K562 (cell line): ENCODE data around the gene GUCA2B. TPM values are rescaled to one million over a fixed set of nuclear protein-coding genes. Genes with fewer than 3 reads are reported as not detected.

Experiments
- ATAC-seq: fragments of 200-7000 bp; cut with Tn5 transposase; 3 replicates; pipeline ENCODE4 v1.9.1; 2020; ENCODE audit warnings: moderate library complexity
- BruUV-seq: library from RNA; stranded (reverse); fragments of 400-500 nt; replicated peaks from 2 replicates; lab custom pipeline; 2021; lab: Mats Ljungman, UMichigan
- CTCF ChIA-PET: fragments of 300-600 bp; formaldehyde crosslinking; extraction: SDS; loops from one replicate; lab custom pipeline; 2021; ENCODE audit warnings: low intra/inter-chr PET ratio; lab: Yijun Ruan, JAX
- POLR2A ChIA-PET: fragments of 300-600, 350-650 bp; sonication (Branson Sonifier 250); formaldehyde crosslinking; extraction: SDS; loops from one replicate; lab custom pipeline; 2021; ENCODE audit warnings: antibody characterized with exemption, inconsistent platforms; lab: Yijun Ruan, JAX
- DNase-seq, 4 experiments: peaks; one replicate each; pipeline versions ENCODE4 v3.0.0 to v3.0.0-alpha.2; 2011 to 2018; ENCODE audit warnings: low spot score in 3 of 4, mixed read lengths in 3 of 4; ENCODE audit errors: extremely low read depth in 1 of 4
- FAIRE-seq: peaks from 2 replicates; lab custom pipeline; 2011; peaks lifted over from hg19 to GRCh38; lab: Jason Lieb, UNC
- H2AFZ ChIP-seq: 2 replicates; pipeline ENCODE4 v1.6.0; 2011; ENCODE audit warnings: low read depth, low read length, control low read depth, inconsistent platforms
- H3K27ac ChIP-seq: fragments of 200-600 bp; 3 replicates; pipeline ENCODE4 v1.8.0; 2011; ENCODE audit warnings: low read depth, mild to moderate bottlenecking, control low read depth, inconsistent platforms, low read length, moderate library complexity, mixed read lengths; ENCODE audit errors: extremely low read depth
- H3K27me3 ChIP-seq, 2 experiments: fragments of 300-600 bp in 1 of 2; 2 replicates in 1 of 2; 3 replicates in 1 of 2; pipeline versions ENCODE4 v1.6.0 to v1.8.0; 2011; ENCODE audit warnings: inconsistent platforms in 2 of 2, low read length in 2 of 2, mild to moderate bottlenecking in 1 of 2, mixed read lengths in 1 of 2, moderate library complexity in 1 of 2; ENCODE audit not compliant: control insufficient read depth in 2 of 2, insufficient read depth in 2 of 2
- H3K36me3 ChIP-seq: fragments of 300-600 bp; 3 replicates; pipeline ENCODE4 v1.8.0; 2011; ENCODE audit warnings: mild to moderate bottlenecking, low read length, inconsistent platforms; ENCODE audit not compliant: control insufficient read depth, insufficient read depth
- H3K4me1 ChIP-seq, 2 experiments: fragments of 200-600 bp in 1 of 2; replicated peaks in 1 of 2; 2 replicates in 1 of 2; 3 replicates in 1 of 2; pipeline versions ENCODE4 v1.5.1 to v1.8.0; 2011; ENCODE audit warnings: inconsistent platforms in 2 of 2, low read length in 2 of 2, mild to moderate bottlenecking in 1 of 2, mixed read lengths in 1 of 2, moderate library complexity in 1 of 2; ENCODE audit not compliant: control insufficient read depth in 2 of 2, insufficient read depth in 2 of 2
- H3K4me2 ChIP-seq: 2 replicates; pipeline ENCODE4 v1.6.1; 2011; ENCODE audit warnings: low read length, control low read depth, inconsistent platforms, mixed read lengths; ENCODE audit not compliant: insufficient read depth
- H3K4me3 ChIP-seq: fragments of 200-600 bp; sonication (generic), shearing (Covaris generic); 2 replicates; pipeline ENCODE4 v1.5.1; 2016; ENCODE audit warnings: control low read depth, inconsistent platforms
- H3K79me2 ChIP-seq: fragments of 200-600 bp; 3 replicates; pipeline ENCODE4 v1.8.0; 2011; ENCODE audit warnings: low read length, inconsistent platforms; ENCODE audit not compliant: control insufficient read depth, insufficient read depth
- H3K9ac ChIP-seq, 2 experiments: 2 replicates each; pipeline versions ENCODE4 v1.6.0 to v1.6.1; 2011; ENCODE audit warnings: low read depth in 2 of 2, low read length in 2 of 2, control low read depth in 1 of 2, inconsistent platforms in 1 of 2, mild to moderate bottlenecking in 1 of 2, mixed read lengths in 1 of 2; ENCODE audit not compliant: insufficient read depth in 1 of 2
- H3K9me1 ChIP-seq: one replicate; pipeline ENCODE4 v1.6.0; 2011; ENCODE audit warnings: inconsistent platforms, mild to moderate bottlenecking, low read length, moderate library complexity; ENCODE audit not compliant: control insufficient read depth, insufficient read depth
- H3K9me3 ChIP-seq: replicated peaks from 2 replicates; pipeline ENCODE4 v1.5.1; 2011; ENCODE audit warnings: low read depth, low read length, inconsistent platforms; ENCODE audit not compliant: control insufficient read depth, insufficient read depth
- H4K20me1 ChIP-seq: replicated peaks from 2 replicates; pipeline ENCODE4 v1.6.1; 2011; ENCODE audit warnings: low read length, inconsistent platforms, mixed read lengths; ENCODE audit not compliant: control insufficient read depth, insufficient read depth
- BACH1 ChIP-seq: fragments of 200-800 bp; sonication (Bioruptor generic); IDR thresholded peaks from 2 replicates; pipeline ENCODE4 v1.6.1; 2016; ENCODE audit warnings: missing genetic modification characterization, missing compliant biosample characterization
- CEBPB ChIP-seq: fragments of 450-650 bp; IDR thresholded peaks from 2 replicates; pipeline ENCODE4 v1.6.1; 2016; ENCODE audit warnings: missing genetic modification characterization, missing compliant biosample characterization
- CSDE1 ChIP-seq, 2 experiments: fragments of 450-650 bp; IDR thresholded peaks; 2 replicates each; pipeline ENCODE4 v1.6.1; 2016; ENCODE audit warnings: mild to moderate bottlenecking in 1 of 2
- FOSL1 ChIP-seq: fragments of 200-800 bp; sonication (Bioruptor generic); conservative IDR thresholded peaks from 2 replicates; pipeline ENCODE4 v1.6.1; 2016; ENCODE audit warnings: missing genetic modification characterization, missing compliant biosample characterization
- HLTF ChIP-seq: fragments of 450-650 bp; IDR thresholded peaks from 2 replicates; pipeline ENCODE4 v1.6.1; 2016
- RB1 ChIP-seq: fragments of 450-650 bp; IDR thresholded peaks from 2 replicates; pipeline ENCODE4 v1.6.1; 2017; ENCODE audit warnings: low read depth, mild to moderate bottlenecking
- SIN3A ChIP-seq, 2 experiments: fragments of 150-350 bp in 1 of 2; IDR thresholded peaks; 2 replicates each; pipeline ENCODE4 v1.6.1; 2011 to 2016; ENCODE audit warnings: borderline replicate concordance in 2 of 2, low read depth in 2 of 2, low read length in 2 of 2, mild to moderate bottlenecking in 2 of 2, moderate library complexity in 2 of 2; ENCODE audit not compliant: control insufficient read depth in 1 of 2
- WGBS: fragments of 100-300 bp; shearing (Covaris generic); methylation state at CpG from one replicate; pipeline ENCODE4 v1.1.6; 2016; ENCODE audit warnings: low coverage, mixed read lengths; ENCODE audit not compliant: insufficient coverage; ENCODE audit errors: missing lambda C conversion rate; 5-methylcytosine and 5-hydroxymethylcytosine counted together
- in situ Hi-C: fragments of 300-500 bp; cut with MboI; formaldehyde crosslinking; loops from 4 replicates; pipeline ENCODE4 v1.15.0; 2018; ENCODE audit warnings: inconsistent platforms, mixed read lengths
- intact Hi-C: fragments of 100-400 bp; cut with micrococcal nuclease; formaldehyde crosslinking; loops from 2 replicates; pipeline ENCODE4 v1.14.2; 2022
- polyA plus RNA-seq, 8 experiments: library from polyadenylated mRNA; depleted of rRNA in 4 of 8; stranded (reverse) in 5 of 8; unstranded in 3 of 8; fragments of >200 nt; fragmentation: Nextera tagmentation in 2 of 8; fragmentation: Illumina TruSeq in 1 of 8; extraction: Ambion mirVana in 2 of 8; extraction: Trizol in 1 of 8; gene quantifications; 2 replicates each; pipeline versions ENCODE4 v1.2.1 to v1.2.3, GENCODE V29; 2011 to 2014; ENCODE audit warnings: inconsistent platforms in 1 of 8, missing spikeins in 1 of 8
- total RNA-seq, 7 experiments: library from RNA; depleted of rRNA in 6 of 7; stranded (reverse); fragments of >200 nt in 6 of 7; fragmentation: Illumina TruSeq in 2 of 7; extraction: Trizol in 2 of 7; gene quantifications; 2 replicates each; pipeline versions ENCODE4 v1.2.1 to v1.2.3, GENCODE V29; 2011 to 2021; ENCODE audit warnings: low replicate concordance in 1 of 7

The GUCA2B gene
- total and polyA plus RNA-seq, 9 of the 15 experiments (the other 6 are each of a cell fraction or from before 2014, with no cell fraction given) = not detected

DNA sequence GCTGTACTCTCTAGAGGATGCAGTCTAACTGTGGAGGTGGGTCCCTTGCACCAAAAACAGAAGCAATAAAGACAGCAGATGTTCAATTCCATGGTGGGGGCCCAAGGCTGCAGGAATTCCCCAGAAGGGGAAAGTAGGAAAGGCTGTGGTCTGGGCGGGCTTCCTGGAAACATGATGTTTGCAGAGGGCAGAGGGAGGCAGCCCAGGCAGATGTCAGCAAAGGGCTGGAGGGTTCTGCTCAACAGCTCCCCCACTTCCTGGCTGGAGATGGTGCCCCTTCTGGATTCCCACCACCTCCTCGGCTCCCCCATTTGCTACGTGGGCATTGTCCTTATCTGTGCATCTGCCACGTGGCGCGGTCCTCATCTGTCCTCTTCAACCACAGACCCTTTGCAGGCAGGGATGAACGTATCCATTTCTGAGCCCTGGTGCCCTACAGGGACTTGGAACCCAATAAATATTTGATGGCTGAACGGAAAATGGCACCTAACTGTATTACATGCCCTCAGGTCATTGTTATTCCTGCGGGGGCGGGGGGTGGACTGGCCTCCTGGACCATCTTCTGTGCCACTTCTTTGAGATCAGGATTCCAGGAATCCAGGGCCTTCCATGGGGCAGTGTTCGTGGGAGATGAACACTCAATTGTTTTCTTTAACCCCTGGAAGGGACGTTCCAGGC lies 8.4 kb upstream of the GUCA2B start:
- TF ChIP-seq CSDE1 (IDR thresholded peaks at IDR 0.05) (no peak), FOSL1 (no peak), CEBPB (tag) (no peak)
- TF ChIP-seq, all 486 proteins: peak for 0
- Histone ChIP-seq H3K9me1 (no peaks in the 10 kb centered on the region), H3K4me1 (peaks cover 0 to 4% of the 10 kb centered on the region in 2 experiments; a peak in 1 of 5 replicates), H3K4me2 (no peak overlapping the region), H3K36me3 (no peaks in the 10 kb centered on the region), H3K27me3 (peaks cover 21 to 56% of the 10 kb centered on the region in 2 experiments), H3K79me2 (no peaks in the 10 kb centered on the region), H4K20me1 (peaks cover 11% of the 10 kb centered on the region), H2AFZ (no peak overlapping the region), H3K9ac (no peak overlapping the region), H3K27ac (no peak overlapping the region), H3K9me3 (no peaks in the 10 kb centered on the region), H3K4me3 (no peak overlapping the region)
- no peak for DNase-seq
- no TSS peak for BruUV-seq
- no peak for ATAC-seq
- ChIA-PET POLR2A (no interaction called here), CTCF (no interaction called here)
- in situ Hi-C loops (loop anchor here (5.0 to 25.0 kb wide), 3 partner anchors 333 to 587 kb away; no protein-coding TSS in a partner anchor), intact Hi-C loops (loop anchor here (5.0 to 10.0 kb wide), 2 partner anchors 432 to 590 kb away; no protein-coding TSS in a partner anchor)
- 2% methylated on average over 12 of the region's 12 CpGs for WGBS
- no peak for FAIRE-seq

- ATAC-seq = no peak
- BruUV-seq = no TSS peak
- Histone ChIP-seq H3K4me3 (no peak overlapping the region), H3K27me3 (peaks cover 21 to 56% of the 10 kb centered on the region in 2 experiments), H3K36me3 (no peaks in the 10 kb centered on the region), H2AFZ (no peak overlapping the region), H3K9ac (no peak overlapping the region), H3K9me3 (no peaks in the 10 kb centered on the region), H4K20me1 (peaks cover 11% of the 10 kb centered on the region), H3K79me2 (no peaks in the 10 kb centered on the region), H3K4me1 (peaks cover 0 to 4% of the 10 kb centered on the region in 2 experiments; a peak in 1 of 5 replicates), H3K9me1 (no peaks in the 10 kb centered on the region), H3K27ac (no peak overlapping the region), H3K4me2 (no peak overlapping the region)
- FAIRE-seq = no peak
- under 1% methylated on average over 8 of the region's 8 CpGs for WGBS
- POLR2A ChIA-PET = no interaction called here
- CTCF ChIA-PET = no interaction called here
- intact Hi-C loops (loop anchor here (5.0 to 10.0 kb wide), 2 partner anchors 432 to 589 kb away; no protein-coding TSS in a partner anchor), in situ Hi-C loops (loop anchor here (10.0 to 25.0 kb wide), 2 partner anchors 333 to 571 kb away; no protein-coding TSS in a partner anchor)
- DNase-seq = no peak
- TF ChIP-seq RB1 = no peak
- no peak for TF ChIP-seq SIN3A (IDR thresholded peaks at IDR 0.05; ENCODE audit: borderline replicate concordance in 2 of 2, control insufficient read depth in 1 of 2, low read depth in 2 of 2, low read length in 2 of 2)
- TF ChIP-seq HLTF = no peak
- no peak for TF ChIP-seq BACH1
Observed at GRCh38 chr1:42145389-42145716, 7.9 kb upstream of the GUCA2B start.
